Stimulated activated CD4-positive, alpha-beta T cell treated with anti-CD3 and anti-CD28 coated beads, Interleukin-4, amount 100 ng/mL, for 1 hour (primary cell): ENCODE results near the gene EMP1.

Experiments used
- DNase-seq: peaks from one replicate; pipeline ENCODE4 v3.0.0-alpha.2; 2020

EMP1 gene

DNA sequence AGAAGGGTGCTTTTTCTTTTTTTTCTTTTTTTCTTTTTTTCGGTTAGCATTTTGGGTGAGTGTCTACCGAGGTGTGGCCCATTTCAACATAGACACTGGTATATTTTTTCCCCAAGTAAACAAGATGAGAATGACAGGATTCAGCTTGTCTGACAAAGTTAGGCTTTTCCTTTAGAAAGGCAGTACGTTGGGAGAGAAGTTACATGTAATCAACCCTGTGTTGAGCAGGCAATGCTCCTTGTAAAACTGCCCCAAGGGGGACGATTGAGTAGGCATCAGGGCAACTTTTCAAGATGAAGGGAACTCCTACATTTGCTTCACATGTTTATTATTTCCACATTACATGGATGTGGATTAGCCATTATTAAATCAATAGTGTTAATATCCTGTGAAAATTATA lies 1.7 kb downstream of the EMP1 start:
- DNase-seq, result no peak

DNA sequence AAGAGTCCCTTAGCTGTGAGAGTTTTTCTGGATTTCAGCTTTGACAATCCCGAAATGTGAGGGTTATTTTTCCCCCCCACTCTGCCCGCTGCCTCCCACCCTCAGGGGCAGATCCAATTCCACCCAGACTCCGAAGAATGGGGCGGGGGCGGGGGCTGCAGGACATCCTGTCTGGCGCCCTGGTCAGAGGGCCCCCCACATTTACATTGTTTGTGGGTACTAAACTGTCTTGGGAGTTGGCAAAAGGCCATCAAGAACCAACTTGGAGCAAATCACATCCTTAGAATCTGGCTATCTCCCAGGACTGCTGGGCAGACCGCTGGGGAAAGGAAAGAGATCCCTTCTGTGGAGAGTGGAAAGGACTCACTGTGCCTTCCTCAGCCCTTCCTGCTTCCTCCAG lies 2.4 kb downstream of the EMP1 start:
- no peak for DNase-seq

DNA sequence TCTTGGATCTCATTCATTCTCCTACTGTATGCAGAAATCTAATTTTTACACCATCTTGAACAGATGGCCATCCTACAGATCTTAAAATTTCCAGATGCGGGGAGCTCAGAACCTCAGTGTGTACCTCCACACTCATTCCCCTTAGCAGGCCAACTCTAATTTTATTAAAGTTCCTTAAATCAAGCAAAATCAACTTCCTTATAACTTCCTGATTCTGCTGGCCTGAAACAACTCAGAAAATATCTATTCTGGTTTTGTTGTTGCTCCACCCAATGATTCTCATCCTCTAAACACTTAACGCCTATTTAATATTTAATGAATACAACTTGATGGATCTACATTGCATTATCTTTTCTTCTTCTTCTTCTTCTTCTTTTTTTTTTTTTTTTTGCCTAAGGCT lies 3.1 kb downstream of the EMP1 start:
- DNase-seq, result no peak

DNA sequence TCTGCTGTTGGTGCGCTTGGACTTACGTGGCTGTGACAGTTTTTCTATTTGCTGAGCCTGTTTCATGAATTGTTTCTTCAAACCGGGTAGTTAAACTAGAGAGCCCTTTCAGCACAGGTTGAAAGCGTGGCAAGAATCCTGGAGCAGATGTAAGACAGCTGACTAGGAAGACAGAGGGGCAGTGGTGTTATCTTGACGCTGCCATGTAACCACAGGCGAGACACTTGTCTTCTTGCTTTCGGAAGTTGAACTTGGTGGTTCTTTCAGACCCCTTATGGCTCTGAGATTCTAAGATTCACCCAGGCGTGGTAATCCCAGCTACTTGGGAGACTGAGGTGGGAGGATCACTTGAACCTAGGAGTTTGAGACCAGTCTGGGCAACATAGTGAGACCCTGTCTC lies 4.3 kb downstream of the EMP1 start:
- no peak for DNase-seq

DNA sequence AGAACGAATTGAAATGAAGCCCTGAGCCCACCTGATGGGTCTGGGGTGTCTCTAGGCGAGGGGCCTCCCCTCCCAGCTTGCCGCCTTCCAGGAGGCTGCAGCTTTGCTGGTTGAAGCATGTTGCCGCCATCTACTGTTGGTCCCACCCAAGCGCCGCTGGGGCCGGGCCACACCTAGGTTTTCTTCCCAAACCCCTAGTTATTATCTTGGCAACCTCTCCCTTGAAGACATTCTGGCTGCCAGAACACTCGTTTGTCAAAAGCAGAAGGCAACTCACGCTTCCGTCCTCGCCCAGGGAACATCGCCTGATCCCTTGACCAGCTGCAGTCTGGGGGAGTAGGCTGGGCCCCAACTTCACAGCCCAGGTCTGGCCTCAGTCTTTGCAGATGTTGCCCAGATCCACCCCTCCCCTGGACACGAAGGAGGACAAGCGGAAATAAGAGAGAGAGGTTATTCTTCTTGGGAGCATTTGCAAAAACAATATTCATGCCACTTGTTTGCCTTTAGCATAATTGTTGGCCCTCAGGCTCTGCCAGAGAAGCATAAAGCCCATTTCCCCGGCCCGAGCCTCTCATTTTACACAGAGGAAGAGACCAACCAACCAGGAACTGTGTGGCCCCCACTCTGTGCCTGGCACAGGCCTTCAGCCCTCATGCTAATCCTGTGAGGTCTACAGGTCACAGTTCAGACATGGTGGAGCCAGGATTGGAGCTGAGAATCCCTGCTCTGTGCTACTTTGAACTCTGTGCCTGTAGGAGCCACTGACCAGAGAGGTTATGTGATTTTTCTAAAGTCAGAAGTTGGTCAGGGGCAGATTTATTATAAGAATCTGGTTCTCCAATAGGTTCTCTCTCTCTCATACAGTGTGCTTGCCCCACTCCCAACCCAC lies 6.8 kb downstream of the EMP1 start:
- DNase-seq, result no peak

DNA sequence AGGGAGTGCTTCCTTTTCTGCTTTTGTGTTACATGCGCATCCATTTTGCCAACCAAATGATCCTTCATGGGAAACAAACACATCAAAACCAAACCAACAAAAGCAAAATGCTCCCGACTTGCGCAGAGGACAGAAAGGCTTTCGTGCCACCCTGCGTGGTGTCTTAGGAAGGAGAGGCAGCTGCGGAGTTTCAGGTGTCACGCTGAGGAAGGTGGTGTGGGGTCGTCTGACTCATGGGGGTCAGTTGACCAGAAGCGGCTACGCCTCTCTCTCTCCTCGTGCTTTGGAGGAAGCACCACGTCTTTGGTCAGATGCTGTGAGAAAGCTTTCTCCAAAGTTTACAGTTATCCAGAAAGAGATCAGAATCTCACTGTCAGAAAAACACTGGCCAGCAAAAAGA lies 7.9 kb downstream of the EMP1 start:
- no peak for DNase-seq

DNA sequence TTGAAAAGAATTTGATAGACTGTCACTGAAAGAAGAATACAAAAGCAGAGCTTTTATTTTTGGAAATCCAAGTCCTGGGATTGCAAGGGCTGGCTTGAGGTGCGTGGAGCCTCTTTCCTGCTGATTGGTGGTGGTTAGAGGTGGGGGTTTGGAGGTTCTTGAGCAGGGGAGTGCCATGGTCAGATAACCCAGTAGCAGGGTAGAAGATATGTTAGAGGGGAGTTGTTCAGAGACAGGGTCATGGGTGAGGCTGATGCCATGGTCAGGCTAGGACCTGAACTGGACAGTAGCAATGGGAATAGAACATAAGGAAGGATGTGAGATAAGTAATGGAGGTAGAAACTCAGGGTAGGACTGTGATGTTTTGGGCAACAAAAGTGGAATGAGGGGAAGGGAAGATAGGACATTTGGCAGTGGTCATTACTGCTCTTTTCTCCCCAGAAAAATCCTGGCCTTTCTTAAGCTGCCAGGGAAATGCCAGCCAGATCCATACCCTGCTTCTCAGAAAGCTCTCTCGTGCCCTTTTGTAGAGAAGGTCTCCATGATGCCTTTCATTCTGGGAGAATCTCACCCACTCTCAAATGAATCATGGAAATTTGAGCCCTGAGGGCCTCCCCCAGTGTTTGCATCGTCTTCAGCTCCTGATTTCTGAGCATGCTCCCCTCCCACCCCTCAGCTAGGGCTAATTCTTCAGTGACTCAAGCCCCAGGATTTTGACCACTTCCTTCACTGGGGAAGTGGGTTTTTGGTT lies 9.5 kb downstream of the EMP1 start:
- DNase-seq, result no peak

DNA sequence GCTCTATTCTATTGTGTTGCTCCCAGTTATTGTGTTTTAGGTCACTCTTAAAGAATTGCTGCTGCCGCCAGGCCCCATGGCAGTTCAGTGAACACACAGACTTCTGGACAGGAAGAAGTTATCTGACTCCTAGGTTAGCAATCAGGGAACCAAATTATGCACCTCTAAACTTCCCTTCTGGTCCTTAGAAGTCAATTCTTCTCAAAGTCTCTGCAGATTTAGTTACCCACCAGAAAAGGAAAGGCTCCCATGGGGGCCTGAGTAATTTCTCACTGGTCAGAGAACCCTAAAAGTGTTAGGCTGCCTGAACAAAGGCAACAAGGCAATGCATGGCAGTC lies 10.0 kb downstream of the EMP1 start:
- no peak for DNase-seq

DNA sequence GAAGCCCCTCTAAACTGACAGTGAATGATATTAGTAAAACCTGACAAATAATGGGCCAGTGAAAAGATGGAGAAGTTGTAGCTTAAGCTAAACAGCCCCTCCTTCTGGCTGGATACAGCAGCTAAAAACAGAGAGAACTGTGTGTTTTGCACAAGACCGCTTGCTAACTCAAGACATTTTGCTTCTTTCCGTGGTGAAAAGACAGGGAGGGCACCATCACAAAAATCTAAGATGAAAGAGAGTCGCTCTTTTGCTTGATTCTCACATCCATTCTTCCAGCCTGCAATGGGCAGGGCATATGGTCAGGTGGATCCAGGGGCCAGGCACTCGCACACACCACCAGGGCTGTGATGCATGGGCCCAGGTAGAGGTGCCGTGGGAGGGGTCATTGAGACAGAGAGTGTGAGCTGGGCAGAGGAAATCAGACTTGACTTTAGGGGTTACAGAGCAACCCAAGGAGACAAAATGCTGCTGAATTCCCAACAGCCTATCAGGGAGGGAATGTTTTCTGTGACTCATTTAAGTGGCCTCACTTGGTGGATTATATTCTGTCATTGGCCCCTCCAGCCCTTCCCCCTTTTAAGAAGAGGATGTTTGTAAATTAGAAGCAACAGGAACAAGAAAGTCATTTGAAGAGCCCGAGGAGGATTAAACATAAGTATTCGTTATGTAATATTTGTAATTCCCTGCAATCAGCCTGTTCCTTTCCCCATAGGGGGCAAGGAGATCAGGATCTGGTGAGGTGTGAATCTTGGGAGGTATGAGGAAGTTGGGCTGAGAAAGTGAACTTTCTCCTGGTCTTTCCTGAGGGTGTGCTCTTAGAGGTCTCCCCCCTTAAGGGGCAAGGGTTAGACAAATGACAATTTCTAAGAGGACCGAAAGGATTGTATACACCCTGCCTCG lies 12.3 kb downstream of the EMP1 start:
- DNase-seq, result no peak

DNA sequence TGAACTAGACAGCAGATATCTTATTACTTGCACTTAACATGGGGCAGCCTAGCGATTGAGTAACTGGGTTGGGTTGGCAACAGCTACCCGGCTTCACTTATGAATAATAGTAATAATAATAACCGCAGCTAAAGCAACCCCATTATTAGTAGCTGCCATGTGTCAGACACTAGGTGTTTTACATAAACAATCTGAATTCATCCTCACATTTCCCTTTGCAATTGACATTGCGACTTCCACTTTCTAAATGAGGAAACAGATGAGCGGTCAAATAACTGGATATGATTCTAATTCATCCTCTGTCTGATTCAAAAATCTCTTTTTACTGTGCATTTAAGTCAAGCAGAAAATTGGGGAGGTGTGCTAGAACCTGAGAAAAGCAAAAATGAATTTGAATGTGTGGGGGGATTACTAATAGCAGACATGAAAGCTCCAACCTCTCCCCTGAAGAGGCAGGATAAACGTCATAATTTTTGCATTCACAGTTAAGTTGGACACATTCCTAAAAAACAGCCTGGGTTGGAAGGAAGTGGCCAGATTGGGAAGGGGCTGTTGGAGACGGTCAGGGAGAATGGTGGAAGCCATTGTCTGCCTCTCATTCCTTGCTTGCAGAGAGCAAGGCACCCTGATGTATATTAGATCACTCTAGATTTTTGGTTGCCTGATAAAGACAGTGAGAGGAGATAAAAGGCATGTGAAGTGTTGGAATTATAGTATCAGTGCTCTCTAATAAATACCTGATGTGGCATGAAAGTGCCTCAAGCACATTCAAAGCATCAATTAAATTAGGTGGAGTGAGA lies 13.1 kb downstream of the EMP1 start:
- no peak for DNase-seq

DNA sequence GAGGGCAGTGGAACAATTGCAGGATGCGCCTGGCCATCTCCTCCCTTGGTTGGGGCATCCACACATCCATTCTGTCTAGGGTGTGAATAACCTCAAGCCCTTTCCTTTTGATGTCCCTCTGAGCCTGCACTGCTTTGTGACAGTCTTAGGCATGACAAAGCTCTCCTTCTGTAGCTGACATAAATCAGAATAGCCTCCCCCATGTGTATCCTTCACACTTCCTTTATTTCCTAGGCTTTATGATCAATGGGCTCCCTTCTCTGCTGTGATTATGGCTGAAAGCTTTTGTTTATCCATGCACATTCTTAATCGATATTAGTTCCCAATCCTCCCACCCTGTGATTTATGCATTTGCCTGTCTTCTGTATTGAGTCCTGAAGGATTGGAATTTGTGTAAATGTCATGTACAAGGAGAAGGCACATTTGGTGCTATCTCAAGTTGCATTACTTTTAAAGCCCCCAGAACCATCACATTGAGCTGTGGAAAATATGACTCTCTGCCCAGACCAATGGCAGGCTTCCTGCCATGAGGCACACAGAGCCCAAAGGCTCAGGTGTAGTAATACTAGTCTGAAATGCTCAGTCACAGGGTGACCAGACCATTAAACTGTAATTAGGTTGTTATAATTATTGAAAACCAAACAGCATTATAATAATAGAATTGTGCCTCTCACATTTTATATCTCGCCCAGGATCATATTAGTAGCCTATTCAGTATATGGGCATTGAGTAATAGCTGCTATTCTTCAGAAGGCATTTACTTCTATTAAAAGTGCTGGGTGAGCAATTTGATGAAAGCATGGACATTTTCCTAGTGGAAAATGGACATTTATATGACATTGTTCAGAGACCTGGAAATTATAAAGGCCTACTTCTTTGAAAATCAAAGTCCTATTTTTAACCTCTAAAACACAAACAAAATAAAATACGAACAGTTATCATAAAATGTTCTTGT lies 14.0 kb downstream of the EMP1 start:
- DNase-seq, result no peak

DNA sequence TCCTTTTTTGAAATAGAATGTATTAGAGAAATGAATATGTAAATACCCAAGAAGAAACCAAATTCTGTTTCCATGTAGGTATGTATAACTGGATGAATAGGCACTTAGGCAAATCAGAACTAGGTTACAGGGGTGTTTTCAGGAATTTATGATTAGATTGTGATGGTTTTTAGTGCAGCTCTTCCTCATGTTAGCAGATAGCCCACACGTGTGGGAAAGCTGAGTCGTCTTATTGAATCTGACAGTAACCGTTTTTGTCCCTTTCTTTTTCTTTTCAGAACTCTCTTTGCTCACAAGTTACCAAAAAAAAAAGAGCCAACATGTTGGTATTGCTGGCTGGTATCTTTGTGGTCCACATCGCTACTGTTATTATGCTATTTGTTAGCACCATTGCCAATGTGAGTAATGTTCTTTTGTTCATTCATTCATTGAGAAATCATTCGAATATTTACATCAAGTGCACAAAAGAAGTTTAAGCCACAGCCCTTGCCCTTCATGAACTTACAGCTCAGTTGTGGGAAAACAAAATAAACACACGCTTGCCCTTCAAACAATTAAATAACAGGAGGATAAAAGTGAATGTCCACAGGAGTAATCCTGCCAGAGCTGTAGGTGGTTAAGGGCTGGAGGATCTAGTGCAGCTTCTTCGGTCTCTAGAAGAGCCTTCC lies 14.8 kb downstream of the EMP1 start:
- DNase-seq, result no peak

DNA sequence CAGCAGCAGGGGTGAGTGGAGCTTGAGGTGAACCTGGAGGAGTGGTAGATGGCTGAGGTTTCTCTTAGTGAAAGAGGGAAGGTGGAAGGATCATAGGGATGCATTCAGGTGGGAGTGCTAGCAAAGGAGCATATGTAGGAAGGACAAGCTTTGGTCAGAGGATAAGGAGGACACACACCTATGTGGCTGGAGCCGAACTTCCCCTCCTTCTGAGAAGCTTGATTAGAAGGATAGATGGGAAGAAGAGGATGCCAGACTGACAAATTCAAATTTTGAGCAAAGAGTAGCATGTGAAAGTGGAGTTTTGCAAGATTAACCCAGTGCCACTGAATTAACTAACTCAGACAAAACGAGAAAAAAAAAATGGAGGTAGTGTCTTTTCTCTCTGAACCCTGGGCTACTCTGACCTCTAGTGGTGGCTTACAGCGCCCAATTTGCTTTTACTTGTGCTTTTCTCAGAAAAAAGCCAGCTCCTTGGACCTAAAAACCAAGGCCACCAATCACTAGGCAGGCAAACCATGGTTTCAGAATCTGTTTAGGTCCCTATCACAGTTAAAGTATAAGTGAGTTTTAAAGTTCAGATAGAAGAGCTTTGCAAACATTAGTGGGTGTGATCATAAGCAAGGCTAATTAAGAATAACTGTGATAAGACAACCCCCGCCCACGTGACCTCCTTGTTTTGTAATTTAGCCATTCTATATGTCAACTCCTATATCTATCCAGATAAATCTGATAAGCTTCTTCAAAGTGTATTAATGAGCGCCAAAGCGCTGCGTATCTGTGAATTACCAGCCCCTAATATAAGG lies 15.5 kb downstream of the EMP1 start:
- peak; percentile 64 for DNase-seq

DNA sequence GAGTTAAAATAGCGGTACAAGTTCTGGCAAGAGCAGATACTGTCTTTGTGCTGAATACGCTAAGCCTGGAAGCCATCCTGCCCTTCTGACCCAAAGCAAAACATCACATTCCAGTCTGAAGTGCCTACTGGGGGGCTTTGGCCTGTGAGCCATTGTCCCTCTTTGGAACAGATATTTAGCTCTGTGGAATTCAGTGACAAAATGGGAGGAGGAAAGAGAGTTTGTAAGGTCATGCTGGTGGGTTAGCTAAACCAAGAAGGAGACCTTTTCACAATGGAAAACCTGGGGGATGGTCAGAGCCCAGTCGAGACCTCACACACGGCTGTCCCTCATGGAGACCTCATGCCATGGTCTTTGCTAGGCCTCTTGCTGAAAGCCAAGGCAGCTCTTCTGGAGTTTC lies 18.5 kb downstream of the EMP1 start:
- DNase-seq, result no peak

DNA sequence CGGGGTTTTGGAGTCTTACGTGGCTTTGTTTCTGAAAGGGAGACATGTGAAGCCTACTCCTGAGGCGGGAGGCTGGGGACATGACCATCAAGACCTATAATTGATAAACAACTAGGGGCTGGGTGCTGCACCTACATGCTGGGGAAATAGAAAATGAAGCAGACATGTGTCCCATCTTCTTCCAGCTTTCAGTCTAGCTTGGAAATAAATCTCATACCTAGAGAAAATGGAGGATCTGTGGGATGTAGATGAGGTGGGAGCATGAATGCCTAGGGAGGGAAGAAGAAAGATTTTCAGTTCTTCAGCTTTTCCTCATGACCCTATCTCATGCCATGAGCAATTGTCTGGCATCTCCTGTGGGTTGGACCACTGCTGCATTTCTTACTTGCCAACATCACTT lies 22.1 kb downstream of the EMP1 start:
- no peak for DNase-seq

DNA sequence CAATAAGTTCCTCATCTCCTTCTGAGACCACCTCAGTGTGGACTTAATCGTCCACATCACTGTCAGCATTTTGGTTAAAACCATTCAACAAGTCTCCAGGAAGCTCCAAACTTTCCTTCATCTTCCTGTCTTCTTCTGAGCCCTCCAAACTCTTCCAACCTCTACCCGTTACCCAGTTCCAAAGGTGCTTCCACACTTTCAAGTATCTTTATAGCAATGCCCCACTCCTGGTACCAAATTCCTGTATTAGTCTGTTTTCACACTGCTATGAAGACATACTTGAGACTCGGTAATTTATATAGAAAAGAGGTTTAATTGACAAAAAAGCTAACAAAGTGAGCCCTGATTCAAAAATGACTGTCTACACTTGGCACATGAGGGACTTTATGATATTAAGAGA lies 22.8 kb downstream of the EMP1 start:
- no peak for DNase-seq

DNA sequence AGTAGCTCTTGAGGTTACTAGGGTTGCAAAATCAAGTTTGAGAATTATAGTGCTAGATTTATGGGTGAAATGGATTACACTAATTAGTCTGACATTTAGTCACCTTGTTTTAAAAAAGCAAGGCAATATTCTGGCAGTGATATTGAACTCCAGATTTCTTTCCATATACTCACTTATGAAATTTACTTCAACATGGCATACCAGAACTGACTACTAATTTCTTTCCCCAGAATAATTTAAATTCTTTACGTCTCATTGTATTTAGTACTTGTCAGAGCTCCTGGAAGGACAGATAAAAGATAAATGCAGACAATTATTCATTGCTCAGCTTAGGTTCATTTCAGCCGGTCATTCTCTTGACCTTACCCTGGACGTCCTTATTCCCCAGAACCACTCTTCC lies 24.3 kb downstream of the EMP1 start:
- DNase-seq, result no peak

DNA sequence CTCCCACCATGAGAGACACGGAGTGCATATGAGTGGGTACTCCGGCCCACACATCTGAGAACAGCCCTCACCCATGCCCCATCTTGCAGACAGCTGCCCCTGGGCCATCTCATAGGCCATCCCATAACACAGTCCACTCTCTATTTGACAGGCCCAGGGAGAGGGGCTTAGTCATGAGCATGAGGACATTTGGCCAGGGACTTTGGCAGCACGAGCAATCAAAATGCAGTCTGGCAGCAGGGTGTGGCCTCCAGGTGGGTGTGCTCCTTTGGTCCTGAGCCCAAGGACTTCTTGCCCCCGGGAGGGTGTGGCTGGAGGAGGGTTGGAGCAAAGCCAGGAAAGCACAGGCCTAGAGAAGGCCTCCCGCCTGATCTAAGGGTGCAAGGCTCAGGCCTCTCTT lies 25.6 kb downstream of the EMP1 start:
- no peak for DNase-seq

DNA sequence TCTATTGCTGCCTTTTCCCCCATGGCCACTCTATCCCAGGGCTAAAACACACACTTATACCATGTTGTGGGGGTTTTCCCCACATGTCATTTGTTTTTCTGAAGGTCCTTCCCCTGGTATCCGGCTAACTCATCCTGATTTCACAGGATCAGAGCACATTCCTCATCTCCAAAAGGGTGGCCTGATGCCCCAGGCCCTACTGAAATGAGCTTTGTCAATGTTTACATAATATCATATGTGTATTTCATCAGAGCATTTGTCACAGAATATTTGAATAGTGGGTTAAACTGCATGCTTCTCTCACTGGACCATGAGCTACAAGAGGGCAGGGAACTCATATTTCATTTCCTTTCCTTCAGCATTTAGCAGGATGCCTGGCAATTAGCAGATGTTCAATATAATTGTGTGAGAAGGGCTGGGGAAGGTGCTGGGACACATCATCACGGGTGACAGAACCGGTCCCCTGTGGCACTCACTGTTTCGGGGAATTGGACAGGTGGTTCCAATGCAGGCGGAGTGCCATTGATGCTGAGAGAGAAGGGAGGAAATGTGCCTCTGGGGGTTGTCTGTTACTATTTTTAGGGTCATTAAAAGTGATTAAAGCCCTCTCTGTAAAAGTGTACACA lies 26.8 kb downstream of the EMP1 start:
- DNase-seq, result no peak

DNA sequence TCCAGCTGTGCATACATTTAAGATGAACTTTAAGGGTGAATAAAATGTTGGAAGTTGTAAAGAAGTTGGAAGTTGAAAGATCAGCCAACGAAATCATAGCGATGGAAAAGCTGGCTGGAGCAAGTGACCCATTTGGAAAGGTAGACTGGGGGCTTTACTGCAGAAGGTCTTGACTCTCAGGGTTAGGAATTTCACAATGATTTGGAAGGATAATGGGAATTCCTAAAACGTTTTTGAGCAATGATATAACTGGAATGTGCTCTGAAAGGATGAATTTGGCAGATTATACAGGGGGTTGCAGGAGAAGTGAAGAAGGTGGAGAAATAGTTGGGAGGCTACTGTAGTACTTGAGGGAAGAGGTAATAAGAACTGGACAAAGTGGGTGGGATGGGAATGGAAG lies 27.4 kb downstream of the EMP1 start:
- DNase-seq, result no peak
